Stimulated activated CD4-positive, alpha-beta T cell treated with anti-CD3 and anti-CD28 coated beads, Interleukin-1b, Interleukin-23, amount 100 ng/mL, for 48 hours (primary cell): ENCODE data around the gene CSK.

Experiments used
- DNase-seq: peaks from one replicate; pipeline ENCODE4 v3.0.0-alpha.2; 2020

CSK gene

GRCh38 chr15:74802862-74803447, 21.1 kb downstream of the CSK start:
- no peak for DNase-seq

- DNase-seq, result no peak
Measured at GRCh38 chr15:74804935-74805334, 23.1 kb downstream of the CSK start.

GRCh38 chr15:74807282-74807681, 25.4 kb downstream of the CSK start:
- DNase-seq, result no peak

GRCh38 chr15:74808078-74808839, 26.4 kb downstream of the CSK start:
- DNase-seq, result no peak

GRCh38 chr15:74808840-74809229, 27.0 kb downstream of the CSK start:
- no peak for DNase-seq

GRCh38 chr15:74809242-74809641, 27.4 kb downstream of the CSK start:
- DNase-seq, result no peak

- no peak for DNase-seq
Measured at GRCh38 chr15:74809956-74810355, 28.1 kb downstream of the CSK start.

- DNase-seq, result no peak
Measured at GRCh38 chr15:74812533-74812932, 30.7 kb downstream of the CSK start, which contains the start of gene LMAN1L. Gene LMAN1L, plus strand, starts transcription at chr15:74812835. Its CDS starts 20 bp downstream, at chr15:74812855.

- DNase-seq, result no peak
Measured at GRCh38 chr15:74815121-74815934, 33.4 kb downstream of the CSK start.

- DNase-seq, result no peak
Measured at GRCh38 chr15:74815961-74816360, 34.1 kb downstream of the CSK start.

GRCh38 chr15:74816624-74817369, 34.9 kb downstream of the CSK start:
- DNase-seq, result no peak

GRCh38 chr15:74817370-74817737, 35.5 kb downstream of the CSK start:
- DNase-seq, result no peak

- no peak for DNase-seq
Measured at GRCh38 chr15:74820056-74820455, 38.2 kb downstream of the CSK start.

GRCh38 chr15:74821091-74821789, 39.4 kb downstream of the CSK start:
- DNase-seq, result no peak

GRCh38 chr15:74821790-74822158, 39.9 kb downstream of the CSK start:
- DNase-seq, result no peak

- no peak for DNase-seq
Measured at GRCh38 chr15:74822233-74822632, 40.4 kb downstream of the CSK start.

- DNase-seq, result no peak
Measured at GRCh38 chr15:74823324-74823723, 41.4 kb downstream of the CSK start.

- no peak for DNase-seq
Measured at GRCh38 chr15:74824976-74825375, 43.1 kb downstream of the CSK start.

- no peak for DNase-seq
Measured at GRCh38 chr15:74825866-74826265, 44.0 kb downstream of the CSK start.

GRCh38 chr15:74826364-74826819, 44.5 kb downstream of the CSK start, which contains the start of gene CPLX3:
Gene CPLX3, plus strand, starts transcription at chr15:74826627. Its CDS starts 77 bp downstream, at chr15:74826704.
- DNase-seq, result no peak

GRCh38 chr15:74826921-74827320, 45.0 kb downstream of the CSK start:
- no peak for DNase-seq

GRCh38 chr15:74827614-74828013, 45.7 kb downstream of the CSK start:
- no peak for DNase-seq
